ENCODE data around the gene TCFL5. TPM values are rescaled to one million over a fixed set of nuclear protein-coding genes. Genes with fewer than 3 reads are reported as not detected.
"Not testable (repeated sequence)": the region's sequence is repeated elsewhere in the genome, so short reads cannot be mapped to it uniquely, and the experiment has no call there.

Gene TCFL5
- total and polyA plus RNA-seq, 2 experiments from 2014 or later: 1.7 to 18.5 TPM

GRCh38 chr20:62876902-62877816, 15.5 kb upstream of the TCFL5 start:
- Histone ChIP-seq H3K9me3 (ENCODE audit: low read depth) (no peaks in the 10 kb centered on the region), H3K9ac (no peak overlapping the region), H3K9me2 (ENCODE audit: insufficient read depth) (no peaks in the 10 kb centered on the region), H3K79me2 (ENCODE audit: insufficient read depth) (no peaks in the 10 kb centered on the region), H3K36me3 (ENCODE audit: low read depth) (no peaks in the 10 kb centered on the region), H2AFZ (no peak overlapping the region), H3F3A (ENCODE audit: insufficient read depth) (peaks cover 4% of the 10 kb centered on the region; the same call in 1 of the 2 replicates), H3K4me3 (no peak overlapping the region), H4K20me1 (ENCODE audit: insufficient read depth) (no peaks in the 10 kb centered on the region), H3K4me2 (ENCODE audit: unreplicated experiment) (no peak overlapping the region), H3K27me3 (replicated peaks; ENCODE audit: insufficient read depth) (no peaks in the 10 kb centered on the region), H3K4me1 (ENCODE audit: insufficient read depth) (no peaks in the 10 kb centered on the region), H3K27ac (no peak overlapping the region)
- TF ChIP-seq EZH2 (IDR thresholded peaks at IDR 0.05; ENCODE audit: insufficient read depth, poor library complexity, severe bottlenecking) (no peak), EZH2phosphoT487 (IDR thresholded peaks at IDR 0.05; ENCODE audit: insufficient read depth, low read depth) (no peak)
- DNase-seq: peak; percentile 47
- in situ Hi-C loops (cut with MboI): no loop called here
- 59 to 65% methylated on average over 38 to 47 of the region's 48 CpGs for WGBS, 2 experiments (ENCODE audit: low coverage in 1 of 2, low lambda C conversion rate in 2 of 2, missing lambda C conversion rate in 2 of 2)

- no peaks in the 10 kb centered on the region for H4K20me1 ChIP-seq (ENCODE audit: insufficient read depth)
- in situ Hi-C loops (cut with MboI): no loop called here
- 70 to 72% methylated on average over 13 of the region's 13 CpGs for WGBS, 2 experiments (ENCODE audit: low coverage in 1 of 2, low lambda C conversion rate in 2 of 2, missing lambda C conversion rate in 2 of 2)
- H3K79me2 ChIP-seq (ENCODE audit: insufficient read depth): no peaks in the 10 kb centered on the region
- no peak overlapping the region for H3K27ac ChIP-seq
- no peak overlapping the region for H3K9ac ChIP-seq
- H3K9me3 ChIP-seq (ENCODE audit: low read depth): no peaks in the 10 kb centered on the region
- H3K4me3 ChIP-seq: no peak overlapping the region
- H2AFZ ChIP-seq: no peak overlapping the region
- H3K36me3 ChIP-seq (ENCODE audit: low read depth): no peaks in the 10 kb centered on the region
- no peak for DNase-seq
- no peak for TF ChIP-seq EZH2phosphoT487 (IDR thresholded peaks at IDR 0.05; ENCODE audit: insufficient read depth, low read depth)
- no peak for TF ChIP-seq EZH2 (IDR thresholded peaks at IDR 0.05; ENCODE audit: insufficient read depth, poor library complexity, severe bottlenecking)
- no peaks in the 10 kb centered on the region for H3K4me1 ChIP-seq (ENCODE audit: insufficient read depth)
- H3F3A ChIP-seq (ENCODE audit: insufficient read depth): peaks cover 4% of the 10 kb centered on the region; the same call in 1 of the 2 replicates
- H3K9me2 ChIP-seq (ENCODE audit: insufficient read depth): no peaks in the 10 kb centered on the region
- no peaks in the 10 kb centered on the region for H3K27me3 ChIP-seq (replicated peaks; ENCODE audit: insufficient read depth)
- H3K4me2 ChIP-seq (ENCODE audit: unreplicated experiment): no peak overlapping the region
These were observed 14.9 kb upstream of the TCFL5 start for GRCh38 chr20:62876501-62876901.

DNA sequence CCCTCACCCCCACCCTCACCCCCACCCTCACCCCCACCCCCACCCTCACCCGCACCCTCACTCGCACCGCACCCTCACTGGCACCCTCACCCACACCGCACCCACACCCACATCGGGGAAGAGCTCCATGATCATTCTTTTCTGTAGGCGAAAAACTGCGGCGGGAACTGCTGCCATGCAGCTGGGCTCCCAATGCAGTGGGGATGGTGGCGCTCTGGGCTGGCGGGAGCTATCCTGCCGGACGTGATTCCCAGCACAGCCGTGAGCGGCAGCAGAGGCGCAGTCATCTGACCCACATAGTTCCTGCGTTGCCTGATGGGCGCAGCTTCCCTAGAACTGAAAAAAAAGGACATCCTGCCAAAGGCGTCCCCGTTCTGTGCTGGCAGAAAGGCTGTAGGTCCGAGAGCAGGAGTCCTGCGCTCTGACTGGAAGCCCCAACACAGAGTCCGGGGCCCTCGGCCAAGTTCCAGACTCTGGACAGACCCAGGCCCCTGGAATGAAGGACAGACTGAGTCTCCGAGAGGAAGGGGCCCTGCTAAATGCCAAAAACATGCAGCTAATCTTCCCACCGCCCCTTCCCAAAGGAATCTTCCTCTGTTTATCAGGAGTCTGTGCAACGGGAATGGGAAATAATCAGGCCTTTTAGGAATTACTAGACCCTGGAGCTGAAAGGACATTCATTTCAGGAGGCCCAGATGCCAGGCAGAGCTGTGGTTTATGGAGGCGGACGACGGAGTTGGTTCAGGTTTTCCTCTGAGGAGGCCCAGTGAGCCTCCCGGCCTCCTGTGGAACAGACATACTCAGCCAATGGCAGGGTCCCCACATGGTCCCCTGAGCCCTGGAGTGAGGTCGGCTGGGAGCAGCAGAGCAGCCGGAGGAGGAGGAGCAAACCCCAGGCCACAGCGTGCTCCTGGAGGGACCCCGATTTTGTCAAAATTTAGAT, 14.1 kb upstream of the TCFL5 start:
- no peaks in the 10 kb centered on the region for H4K20me1 ChIP-seq (ENCODE audit: insufficient read depth)
- peak overlapping the region; percentile 67 for H3K9ac ChIP-seq
- H3K9me3 ChIP-seq (ENCODE audit: low read depth): no peaks in the 10 kb centered on the region
- no peaks in the 10 kb centered on the region for H3K79me2 ChIP-seq (ENCODE audit: insufficient read depth)
- H3K9me2 ChIP-seq (ENCODE audit: insufficient read depth): no peaks in the 10 kb centered on the region
- no peaks in the 10 kb centered on the region for H3K36me3 ChIP-seq (ENCODE audit: low read depth)
- peak; percentile 93 for DNase-seq
- WGBS, 2 experiments (ENCODE audit: low coverage in 1 of 2, low lambda C conversion rate in 2 of 2, missing lambda C conversion rate in 2 of 2): 50 to 54% methylated on average over 31 to 34 of the region's 34 CpGs
- H2AFZ ChIP-seq: peak overlapping the region; percentile 87
- H3K27ac ChIP-seq: peak overlapping the region; percentile 70
- H3K4me2 ChIP-seq (ENCODE audit: unreplicated experiment): no peak overlapping the region
- no peak overlapping the region for H3K4me3 ChIP-seq
- no peaks in the 10 kb centered on the region for H3K27me3 ChIP-seq (replicated peaks; ENCODE audit: insufficient read depth)
- no peaks in the 10 kb centered on the region for H3K4me1 ChIP-seq (ENCODE audit: insufficient read depth)
- H3F3A ChIP-seq (ENCODE audit: insufficient read depth): peaks cover 4% of the 10 kb centered on the region; the same call in 1 of the 2 replicates
- no peak for TF ChIP-seq EZH2 (IDR thresholded peaks at IDR 0.05; ENCODE audit: insufficient read depth, poor library complexity, severe bottlenecking)
- TF ChIP-seq EZH2phosphoT487 (IDR thresholded peaks at IDR 0.05; ENCODE audit: insufficient read depth, low read depth): no peak
- in situ Hi-C loops (cut with MboI): no loop called here

GRCh38 chr20:62874964-62875344, 13.3 kb upstream of the TCFL5 start:
- no peaks in the 10 kb centered on the region for H3K79me2 ChIP-seq (ENCODE audit: insufficient read depth)
- WGBS, 2 experiments (ENCODE audit: low coverage in 1 of 2, low lambda C conversion rate in 2 of 2, missing lambda C conversion rate in 2 of 2): 70 to 78% methylated on average over 7 to 13 of the region's 14 CpGs
- H2AFZ ChIP-seq: no peak overlapping the region
- no peak for DNase-seq
- in situ Hi-C loops (cut with MboI): no loop called here
- no peak overlapping the region for H3K27ac ChIP-seq
- no peaks in the 10 kb centered on the region for H3K4me1 ChIP-seq (ENCODE audit: insufficient read depth)
- H3K4me3 ChIP-seq: no peak overlapping the region
- H4K20me1 ChIP-seq (ENCODE audit: insufficient read depth): no peaks in the 10 kb centered on the region
- H3K4me2 ChIP-seq (ENCODE audit: unreplicated experiment): no peak overlapping the region
- peaks cover 4% of the 10 kb centered on the region; the same call in 1 of the 2 replicates for H3F3A ChIP-seq (ENCODE audit: insufficient read depth)
- TF ChIP-seq EZH2 (IDR thresholded peaks at IDR 0.05; ENCODE audit: insufficient read depth, poor library complexity, severe bottlenecking) (no peak), EZH2phosphoT487 (IDR thresholded peaks at IDR 0.05; ENCODE audit: insufficient read depth, low read depth) (no peak)
- H3K9me2 ChIP-seq (ENCODE audit: insufficient read depth): no peaks in the 10 kb centered on the region
- no peaks in the 10 kb centered on the region for H3K9me3 ChIP-seq (ENCODE audit: low read depth)
- no peaks in the 10 kb centered on the region for H3K36me3 ChIP-seq (ENCODE audit: low read depth)
- no peaks in the 10 kb centered on the region for H3K27me3 ChIP-seq (replicated peaks; ENCODE audit: insufficient read depth)
- no peak overlapping the region for H3K9ac ChIP-seq

- 3 to 10% methylated on average over 12 to 15 of the region's 15 CpGs for WGBS, 2 experiments (ENCODE audit: low coverage in 1 of 2, low lambda C conversion rate in 2 of 2, missing lambda C conversion rate in 2 of 2)
- H3K79me2 ChIP-seq (ENCODE audit: insufficient read depth); H3K27ac ChIP-seq; H4K20me1 ChIP-seq (ENCODE audit: insufficient read depth); H3K4me1 ChIP-seq (ENCODE audit: insufficient read depth); H3K9me3 ChIP-seq (ENCODE audit: low read depth); H3K4me2 ChIP-seq (ENCODE audit: unreplicated experiment); in situ Hi-C loops (cut with MboI); H3K9me2 ChIP-seq (ENCODE audit: insufficient read depth); H3F3A ChIP-seq (ENCODE audit: insufficient read depth); H3K9ac ChIP-seq; H3K4me3 ChIP-seq; H3K36me3 ChIP-seq (ENCODE audit: low read depth); H3K27me3 ChIP-seq (replicated peaks; ENCODE audit: insufficient read depth); H2AFZ ChIP-seq: not testable (repeated sequence)
- DNase-seq: peak; percentile 69
These were observed 12.0 kb upstream of the TCFL5 start for GRCh38 chr20:62873681-62874031.

Data from GM23248 (cell line).